CD4-positive, alpha-beta T cell (primary cell): Measurements from ENCODE around the gene INTS11. TPM values are rescaled to one million over a fixed set of nuclear protein-coding genes. Genes with fewer than 3 reads are reported as not detected.

Experiments used
- ATAC-seq: fragments of 200-7000 bp; cut with Tn5 transposase; one replicate; pipeline ENCODE4 v1.10.0; 2022; ENCODE audit warnings: mild to moderate bottlenecking; ENCODE audit not compliant: poor library complexity
- CTCF ChIA-PET: fragments of 350-600 bp; sonication (Branson Sonifier 250); formaldehyde crosslinking; loops from one replicate; lab custom pipeline; 2021; ENCODE audit warnings: antibody characterized with exemption, inconsistent platforms; lab: Charles Lee
- POLR2A ChIA-PET: fragments of 350-600 bp; sonication (Branson Sonifier 250); formaldehyde crosslinking; loops from one replicate; lab custom pipeline; 2021; ENCODE audit warnings: antibody characterized with exemption, inconsistent platforms; lab: Charles Lee
- DNase-seq, 14 experiments: peaks; one replicate each; pipeline ENCODE4 v3.0.0-alpha.2; 2013 to 2020; ENCODE audit warnings: mixed read lengths in 2 of 14
- H3K27ac ChIP-seq, 2 donors: one replicate each; pipeline versions ENCODE4 v1.5.1 to v1.7.0; 2013; ENCODE audit warnings: low read length in 2 of 2, low read depth in 1 of 2, mild to moderate bottlenecking in 1 of 2
- H3K27me3 ChIP-seq, 2 experiments: 1 replicate in 1 of 2; 2 replicates in 1 of 2; pipeline versions ENCODE4 v1.6.1 to v1.7.0; 2013; ENCODE audit warnings: low read length in 2 of 2, control low read depth in 1 of 2, mild to moderate bottlenecking in 1 of 2, moderate library complexity in 1 of 2; ENCODE audit not compliant: insufficient read depth in 2 of 2, control insufficient read depth in 1 of 2
- H3K36me3 ChIP-seq: one replicate; pipeline ENCODE4 v1.6.1; 2013; ENCODE audit warnings: low read length, control low read depth; ENCODE audit not compliant: insufficient read depth
- H3K4me1 ChIP-seq: one replicate; pipeline ENCODE4 v1.6.1; 2013; ENCODE audit warnings: low read length, control low read depth; ENCODE audit not compliant: insufficient read depth
- H3K4me3 ChIP-seq: one replicate; pipeline ENCODE4 v1.5.1; 2013; ENCODE audit warnings: mild to moderate bottlenecking, low read length, moderate library complexity
- H3K9me3 ChIP-seq, 2 experiments: 1 replicate in 1 of 2; 2 replicates in 1 of 2; pipeline versions ENCODE4 v1.6.1 to v1.7.0; 2013; ENCODE audit warnings: low read length in 2 of 2, mild to moderate bottlenecking in 2 of 2, control low read depth in 1 of 2, moderate library complexity in 1 of 2; ENCODE audit not compliant: control insufficient read depth in 1 of 2, insufficient read depth in 1 of 2
- H3K27ac Mint-ChIP-seq: one replicate; pipeline ENCODE4 v1.8.0; 2020; ENCODE audit warnings: mixed read lengths
- H3K27me3 Mint-ChIP-seq: one replicate; pipeline ENCODE4 v1.8.0; 2021; ENCODE audit warnings: mixed read lengths
- H3K36me3 Mint-ChIP-seq: one replicate; pipeline ENCODE4 v1.8.0; 2021; ENCODE audit warnings: low read depth, mixed read lengths
- H3K4me1 Mint-ChIP-seq: one replicate; pipeline ENCODE4 v1.8.0; 2021; ENCODE audit warnings: low read depth, mixed read lengths
- H3K4me3 Mint-ChIP-seq: one replicate; pipeline ENCODE4 v1.8.0; 2020; ENCODE audit warnings: mild to moderate bottlenecking, mixed read lengths
- H3K9me3 Mint-ChIP-seq: one replicate; pipeline ENCODE4 v1.8.0; 2020; ENCODE audit warnings: mixed read lengths
- CTCF ChIP-seq: fragments of 200-600 bp; IDR thresholded peaks from one replicate; pipeline ENCODE4 v1.8.0; 2022; ENCODE audit warnings: antibody characterized with exemption, mild to moderate bottlenecking
- intact Hi-C, 2 experiments: fragments of 100-400 bp; cut with DNase I in 1 of 2; cut with micrococcal nuclease in 1 of 2; formaldehyde crosslinking; loops; one replicate each; pipeline versions ENCODE4 v1.15.1 to v1.9.0; 2023 to 2025; cut with DNase I, micrococcal nuclease
- total RNA-seq, 174 experiments: library from RNA in 2 of 174; stranded (reverse) in 2 of 174; gene quantifications; one replicate each; pipeline ENCODE4 v1.2.3 and lab custom pipeline; 2021 to 2026

INTS11 gene
- total RNA-seq, 2 experiments from 2014 or later, result 130 to 137 TPM

DNA sequence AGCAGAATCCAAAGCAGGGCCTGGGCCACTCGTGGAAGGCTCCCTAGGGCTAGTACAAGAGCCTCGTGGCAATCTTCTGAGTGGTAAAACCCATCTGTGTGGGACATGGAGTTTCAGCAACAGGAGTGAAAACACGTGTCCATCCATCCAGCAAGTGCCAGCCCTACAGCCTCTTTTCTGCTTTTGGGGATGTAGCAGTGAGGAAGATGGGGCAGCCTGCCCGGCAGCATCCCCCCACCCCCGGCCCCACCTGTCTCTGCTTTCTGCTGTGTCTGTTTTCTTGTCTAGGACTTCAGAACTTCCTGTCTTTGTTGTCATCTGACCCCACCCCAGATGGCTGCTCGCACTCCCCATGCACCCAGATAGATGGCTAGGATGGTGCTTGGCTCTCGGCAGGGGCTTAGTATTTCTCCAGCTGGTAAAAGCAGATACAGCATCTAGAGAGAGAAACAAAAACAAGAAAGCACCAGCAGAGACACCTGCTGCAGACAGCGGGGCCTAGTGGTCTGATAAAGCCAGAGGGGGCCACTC lies 1.7 kb upstream of the INTS11 start:
- no peaks in the 10 kb centered on the region for H3K27me3 Mint-ChIP-seq
- peaks cover 28% of the 10 kb centered on the region for H3K4me1 Mint-ChIP-seq
- no peak for ATAC-seq
- H3K36me3 Mint-ChIP-seq, result peaks cover 10% of the 10 kb centered on the region
- DNase-seq, result no peak
- no peaks in the 10 kb centered on the region for H3K27me3 ChIP-seq
- H3K4me3 Mint-ChIP-seq, result peak overlapping the region; percentile 80
- CTCF ChIA-PET, result no interaction called here
- H3K9me3 Mint-ChIP-seq, result no peaks in the 10 kb centered on the region
- POLR2A ChIA-PET, result interaction anchor here (1.0 kb wide), 2 partner anchors 46 to 49 kb away, joined by 3 to 6 read pairs; partner anchors contain the start of gene AURKAIP1
- H3K4me3 ChIP-seq, result peak overlapping the region; percentile 69
- H3K27ac ChIP-seq, result no peak overlapping the region
- H3K4me1 ChIP-seq, result peaks cover 50% of the 10 kb centered on the region
- peaks cover 0 to 4% of the 10 kb centered on the region in 2 experiments for H3K9me3 ChIP-seq
- TF ChIP-seq CTCF, result no peak
- peaks cover 21% of the 10 kb centered on the region for H3K36me3 ChIP-seq
- intact Hi-C loops, result no loop called here
- peak overlapping the region; percentile 74 for H3K27ac Mint-ChIP-seq

GRCh38 chr1:1325288-1326074 lies 1.0 kb upstream of the INTS11 start:
- Histone ChIP-seq H3K4me3 (peak overlapping the region; percentile 69), H3K27me3 (no peaks in the 10 kb centered on the region), H3K36me3 (peaks cover 26% of the 10 kb centered on the region), H3K4me1 (peaks cover 55% of the 10 kb centered on the region), H3K9me3 (peaks cover 0 to 4% of the 10 kb centered on the region in 2 experiments), H3K27ac (peak overlapping the region; percentile 61 to 70)
- ChIA-PET POLR2A (interaction anchor here (0.9 to 1.0 kb wide), 2 partner anchors 16 to 50 kb away, joined by 4 to 6 read pairs; partner anchors contain the start of gene AURKAIP1), CTCF (no interaction called here)
- peak in 1 of 14 experiments; percentile 11 for DNase-seq
- intact Hi-C loops, result loop anchor here (1.0 to 2.0 kb wide), 2 partner anchors 22 to 23 kb away; partner anchors contain the start of gene DVL1 (in 1 of the 2)
- no peaks in the 10 kb centered on the region for H3K27me3 Mint-ChIP-seq
- H3K27ac Mint-ChIP-seq, result peak overlapping the region; percentile 74
- peak; percentile 5 for ATAC-seq
- H3K36me3 Mint-ChIP-seq, result peaks cover 10% of the 10 kb centered on the region
- H3K9me3 Mint-ChIP-seq, result no peaks in the 10 kb centered on the region
- H3K4me3 Mint-ChIP-seq, result peak overlapping the region; percentile 80
- H3K4me1 Mint-ChIP-seq, result peaks cover 28% of the 10 kb centered on the region
- TF ChIP-seq CTCF, result no peak

GRCh38 chr1:1324084-1324523 lies 356 bp downstream of the INTS11 start:
- TF ChIP-seq CTCF, result no peak
- ATAC-seq (no peak), DNase-seq (no peak)
- Histone ChIP-seq H3K9me3 (peaks cover 0 to 4% of the 10 kb centered on the region in 2 experiments), H3K4me3 (peak overlapping the region; percentile 69), H3K27me3 (no peaks in the 10 kb centered on the region), H3K4me1 (peaks cover 56% of the 10 kb centered on the region), H3K36me3 (peaks cover 40% of the 10 kb centered on the region), H3K27ac (peak overlapping the region in 1 of 2 donors; percentile 59)
- Mint-ChIP-seq H3K36me3 (peaks cover 20% of the 10 kb centered on the region), H3K27ac (peak overlapping the region; percentile 74), H3K27me3 (no peaks in the 10 kb centered on the region), H3K4me1 (peaks cover 28% of the 10 kb centered on the region), H3K4me3 (peak overlapping the region; percentile 92), H3K9me3 (no peaks in the 10 kb centered on the region)
- intact Hi-C loops, result loop anchor here (1.0 to 2.0 kb wide), 3 partner anchors 16 to 51 kb away; partner anchors contain the start of genes DVL1 (in 1 of the 2), PUSL1 (in 1 of the 2) and UBE2J2 (in 1 of the 2)
- ChIA-PET POLR2A (no interaction called here), CTCF (no interaction called here)
